GM18499 (cell line): ENCODE data around the gene SH3D19.
A peak's percentile ranks its signal among the peaks of the same experiment; 100 is the strongest.

Experiments used
- ATAC-seq: cut with Tn5 transposase; IDR thresholded peaks from one replicate; pipeline ENCODE4 v1.9.1; 2021; ENCODE audit warnings: moderate number of reproducible peaks; ENCODE audit not compliant: insufficient read depth, unreplicated experiment

The SH3D19 gene

GRCh38 chr4:151325111-151325948, at the start of gene SH3D19:
SH3D19 (minus strand) TSS chr4:151325605; CDS start chr4:151325352, 253 bp downstream.
- ATAC-seq = no peak

- ATAC-seq = peak; percentile 81
These were observed 37.2 kb upstream of the SH3D19 start for GRCh38 chr4:151362404-151363164.

GRCh38 chr4:151361966-151362365, 36.6 kb upstream of the SH3D19 start:
- no peak for ATAC-seq

- ATAC-seq = no peak
These were observed 35.7 kb upstream of the SH3D19 start for GRCh38 chr4:151361126-151361525.

- no peak for ATAC-seq
These were observed 34.2 kb upstream of the SH3D19 start for GRCh38 chr4:151359576-151359975.

GRCh38 chr4:151358266-151358665, 32.9 kb upstream of the SH3D19 start:
- no peak for ATAC-seq

- no peak for ATAC-seq
These were observed 31.1 kb upstream of the SH3D19 start for GRCh38 chr4:151356510-151356909.

GRCh38 chr4:151355155-151355554, 29.8 kb upstream of the SH3D19 start:
- no peak for ATAC-seq

GRCh38 chr4:151347490-151348235, 22.3 kb upstream of the SH3D19 start:
- no peak for ATAC-seq

- no peak for ATAC-seq
These were observed 19.5 kb upstream of the SH3D19 start for GRCh38 chr4:151344948-151345347.

GRCh38 chr4:151340751-151341385, 15.5 kb upstream of the SH3D19 start:
- ATAC-seq = no peak

GRCh38 chr4:151339467-151339866, 14.1 kb upstream of the SH3D19 start:
- no peak for ATAC-seq

GRCh38 chr4:151331276-151332042, 6.1 kb upstream of the SH3D19 start:
- ATAC-seq = no peak

GRCh38 chr4:151329217-151330007, 4.0 kb upstream of the SH3D19 start:
- no peak for ATAC-seq

- ATAC-seq = no peak
These were observed 493 bp upstream of the SH3D19 start for GRCh38 chr4:151325949-151326246.

- no peak for ATAC-seq
These were observed 674 bp downstream of the SH3D19 start for GRCh38 chr4:151324752-151325110.

- no peak for ATAC-seq
These were observed 1.2 kb downstream of the SH3D19 start for GRCh38 chr4:151324124-151324751.

- ATAC-seq = no peak
These were observed 1.7 kb downstream of the SH3D19 start for GRCh38 chr4:151323667-151324066.

- ATAC-seq = no peak
These were observed 2.8 kb downstream of the SH3D19 start for GRCh38 chr4:151322570-151322969.
